HTERT RPE-1 (cell line): ENCODE measurements around the gene SLBP.

Source experiments
- in situ Hi-C: fragments of 300-500 bp; cut with MboI; formaldehyde crosslinking; loops from 4 replicates; pipeline ENCODE4 v1.14.3; 2020; ENCODE audit warnings: low sequenced_read_pairs

SLBP gene

DNA sequence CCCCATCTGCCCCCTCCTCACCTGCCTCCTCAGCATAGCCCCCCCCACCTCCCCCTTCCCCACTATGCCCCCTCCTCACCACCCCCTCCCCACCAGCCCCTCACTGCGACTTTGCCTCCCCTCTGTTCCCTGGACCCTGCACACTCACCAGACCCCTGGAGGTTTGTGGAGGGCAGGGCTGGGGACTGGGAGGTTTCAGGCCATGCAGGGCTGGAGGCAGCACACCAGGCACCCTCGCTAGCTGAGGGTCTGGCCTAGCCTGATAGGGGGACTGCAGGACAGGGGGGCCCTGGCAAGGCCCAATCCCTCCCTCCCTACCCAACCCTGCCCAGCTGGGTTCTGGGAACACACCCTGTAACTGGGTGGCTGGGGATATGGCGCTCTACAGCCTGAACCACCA is 37.3 kb upstream of the SLBP start:
- in situ Hi-C loops: no loop called here

DNA sequence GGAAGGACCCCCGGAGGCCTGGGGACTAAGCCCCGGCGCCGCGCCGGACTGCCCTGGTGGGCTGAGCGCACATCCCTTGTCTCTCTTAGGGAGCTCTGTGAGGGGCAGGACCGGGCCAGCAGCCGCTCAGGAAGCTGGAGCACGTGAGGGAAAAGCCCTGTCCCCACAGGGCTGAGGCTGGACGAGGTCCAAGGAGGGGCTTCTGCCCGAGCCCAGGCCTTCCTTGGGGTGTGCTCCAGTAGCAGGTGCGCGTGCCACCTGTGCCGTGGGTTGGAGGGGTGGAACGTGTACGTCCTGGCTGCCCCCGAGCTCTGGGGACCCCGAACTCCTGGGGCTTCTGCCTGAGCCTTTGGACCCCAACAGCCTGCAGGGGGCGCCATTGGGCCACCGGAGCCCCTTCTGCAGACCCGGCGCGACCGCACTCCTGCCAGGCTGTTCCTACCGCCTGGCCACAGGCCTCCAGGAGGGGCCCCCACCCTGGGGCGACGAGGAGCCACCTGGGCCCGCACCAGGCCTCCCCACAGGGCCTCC is 36.4 kb upstream of the SLBP start:
- in situ Hi-C loops: no loop called here

DNA sequence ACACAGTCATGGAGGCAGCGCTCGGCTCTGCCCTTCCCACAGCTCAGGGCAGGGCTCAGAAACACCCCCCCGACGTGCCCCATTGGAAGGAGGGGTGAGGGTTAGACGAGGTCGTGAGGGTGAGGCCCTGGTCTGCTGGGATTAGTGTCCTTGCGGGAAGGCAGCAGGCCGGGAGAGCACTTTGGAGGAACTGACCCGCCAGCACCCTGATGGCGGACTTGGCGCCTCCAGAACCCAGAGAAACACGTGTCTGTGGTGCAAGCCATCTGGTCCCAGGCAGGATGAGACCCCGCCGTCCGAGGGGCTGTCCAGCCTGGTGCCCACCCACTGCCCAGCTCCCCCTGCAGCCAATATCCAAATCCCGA is 35.5 kb upstream of the SLBP start:
- in situ Hi-C loops: no loop called here

- in situ Hi-C loops: no loop called here
Observed at GRCh38 chr4:1746919-1747602, 34.9 kb upstream of the SLBP start.

GRCh38 chr4:1746265-1746691 is 34.2 kb upstream of the SLBP start:
- in situ Hi-C loops: no loop called here

DNA sequence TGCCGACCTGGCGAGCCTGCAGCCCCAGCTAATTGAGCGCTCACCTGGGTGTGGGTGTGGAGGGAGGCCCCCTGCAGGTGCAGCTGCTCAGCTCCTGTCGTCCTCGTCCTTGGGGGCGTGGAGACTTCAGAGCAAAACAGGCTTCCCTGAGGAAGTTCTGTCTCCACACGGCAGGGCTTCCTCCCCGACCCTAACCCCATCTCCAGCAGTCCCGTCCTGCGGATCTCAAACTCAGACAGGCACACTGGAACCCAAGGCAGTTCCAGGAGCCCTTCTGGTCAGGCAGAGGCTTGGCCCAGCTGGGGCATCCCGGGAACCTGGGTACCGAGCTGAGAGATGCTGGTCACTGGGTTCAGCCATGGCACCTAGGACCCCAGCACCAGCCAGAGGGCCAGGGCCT is 33.6 kb upstream of the SLBP start:
- in situ Hi-C loops: no loop called here

GRCh38 chr4:1745165-1745564 is 33.0 kb upstream of the SLBP start:
- in situ Hi-C loops: no loop called here

- in situ Hi-C loops: no loop called here
Observed at GRCh38 chr4:1744552-1744951, 32.4 kb upstream of the SLBP start.

DNA sequence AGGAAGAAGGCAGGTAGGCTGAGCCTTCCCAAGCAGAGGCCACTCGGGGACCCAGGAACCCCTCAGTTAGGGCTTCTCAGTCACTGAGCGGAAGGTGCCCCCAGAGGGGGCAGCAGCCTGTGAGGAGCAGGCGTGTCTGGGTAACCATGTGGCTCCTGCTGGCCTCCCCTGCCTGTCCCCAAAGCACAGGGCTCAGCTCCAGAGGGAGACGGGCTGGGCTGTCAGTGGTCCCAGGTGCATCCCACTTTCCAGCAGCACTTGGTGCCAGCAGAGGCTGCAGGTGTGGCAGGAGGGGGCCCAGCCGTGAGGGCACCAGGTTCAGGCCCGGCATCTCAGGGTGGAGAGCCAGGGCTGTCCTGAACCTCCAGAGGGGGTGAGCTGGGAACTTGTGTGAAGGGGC is 31.9 kb upstream of the SLBP start:
- in situ Hi-C loops: no loop called here

GRCh38 chr4:1743551-1743950 is 31.4 kb upstream of the SLBP start:
- in situ Hi-C loops: no loop called here

GRCh38 chr4:1741208-1741607 is 29.1 kb upstream of the SLBP start:
- in situ Hi-C loops: no loop called here

- in situ Hi-C loops: no loop called here
Observed at GRCh38 chr4:1740021-1740545, 28.0 kb upstream of the SLBP start.

- in situ Hi-C loops: no loop called here
Observed at GRCh38 chr4:1739358-1739757, 27.2 kb upstream of the SLBP start.

GRCh38 chr4:1738410-1738809 is 26.3 kb upstream of the SLBP start:
- in situ Hi-C loops: no loop called here

- in situ Hi-C loops: no loop called here
Observed at GRCh38 chr4:1737666-1738065, 25.5 kb upstream of the SLBP start.

- in situ Hi-C loops: no loop called here
Observed at GRCh38 chr4:1736812-1737211, 24.7 kb upstream of the SLBP start.

GRCh38 chr4:1735215-1735614 is 23.1 kb upstream of the SLBP start:
- in situ Hi-C loops: no loop called here

- in situ Hi-C loops: no loop called here
Observed at GRCh38 chr4:1732911-1733310, 20.8 kb upstream of the SLBP start.

DNA sequence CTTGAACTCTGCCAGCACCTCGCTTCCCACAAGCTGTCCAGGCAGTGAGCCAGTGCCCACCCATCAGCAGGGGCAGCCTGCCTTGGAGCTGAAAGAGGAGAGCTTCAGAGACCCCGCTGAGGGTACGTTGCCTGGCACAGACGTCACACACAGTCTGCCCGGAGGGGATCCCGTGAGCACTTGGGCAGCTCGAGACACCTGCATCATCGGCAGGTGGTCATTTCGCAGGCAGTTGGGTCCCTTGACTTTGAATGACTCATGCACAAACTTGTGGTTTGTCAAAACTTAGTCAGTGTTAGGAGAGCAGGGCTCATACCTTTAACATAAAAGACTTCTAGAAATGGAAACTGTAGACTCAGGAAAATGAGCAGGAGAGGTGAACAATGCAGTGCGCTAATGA is 19.1 kb upstream of the SLBP start:
- in situ Hi-C loops: no loop called here

- in situ Hi-C loops: no loop called here
Observed at GRCh38 chr4:1730532-1731135, 18.5 kb upstream of the SLBP start.

GRCh38 chr4:1728061-1728980 is 16.2 kb upstream of the SLBP start:
- in situ Hi-C loops: no loop called here
